Brain pericyte (primary cell): ENCODE results near the gene TUBB2B.
"Not testable (repeated sequence)": the region's sequence is repeated elsewhere in the genome, so short reads cannot be mapped to it uniquely, and the experiment has no call there.

Experiments
- DNase-seq: peaks from one replicate; pipeline ENCODE4 v3.0.0-alpha.2; 2012; ENCODE audit warnings: low read depth, low spot score

TUBB2B gene

DNA sequence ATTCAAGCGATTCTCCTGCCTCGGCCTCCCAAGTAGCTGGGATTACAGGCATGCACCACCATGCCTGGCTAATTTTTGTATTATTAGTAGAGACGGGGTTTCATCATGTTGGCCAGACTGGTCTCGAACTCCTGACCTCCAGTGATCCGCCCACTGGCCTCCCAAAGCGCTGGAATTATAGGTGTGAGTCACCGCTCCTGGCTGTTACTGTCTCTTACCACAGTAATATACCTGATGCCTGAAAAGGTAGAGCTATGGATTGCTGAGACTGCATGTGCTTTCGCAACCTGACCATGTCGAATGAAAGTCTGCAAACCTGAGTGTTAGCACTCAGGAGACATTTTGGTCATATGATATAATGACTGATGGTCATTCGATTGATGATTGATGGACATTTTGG lies 38.3 kb downstream of the TUBB2B start:
- DNase-seq: not testable (repeated sequence)

DNA sequence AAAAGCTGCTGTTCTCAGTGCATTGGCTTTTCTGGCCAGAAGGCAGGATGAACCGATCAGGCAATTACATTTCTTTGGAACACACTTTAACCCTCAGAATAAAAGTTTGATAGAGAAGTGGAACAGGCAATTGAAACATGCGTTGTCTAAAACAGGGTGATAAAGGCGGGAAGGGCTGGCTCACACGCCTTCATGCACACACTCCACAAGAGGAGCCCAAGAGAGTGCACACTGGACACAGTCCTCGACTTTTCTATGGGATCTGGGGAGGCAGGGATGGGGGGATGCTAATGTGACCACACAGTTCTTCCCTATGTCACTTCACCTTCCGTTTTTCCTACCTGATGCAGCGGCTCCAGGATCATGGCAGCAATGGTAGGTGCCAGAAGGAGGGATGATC lies 39.2 kb downstream of the TUBB2B start:
- no peak for DNase-seq

DNA sequence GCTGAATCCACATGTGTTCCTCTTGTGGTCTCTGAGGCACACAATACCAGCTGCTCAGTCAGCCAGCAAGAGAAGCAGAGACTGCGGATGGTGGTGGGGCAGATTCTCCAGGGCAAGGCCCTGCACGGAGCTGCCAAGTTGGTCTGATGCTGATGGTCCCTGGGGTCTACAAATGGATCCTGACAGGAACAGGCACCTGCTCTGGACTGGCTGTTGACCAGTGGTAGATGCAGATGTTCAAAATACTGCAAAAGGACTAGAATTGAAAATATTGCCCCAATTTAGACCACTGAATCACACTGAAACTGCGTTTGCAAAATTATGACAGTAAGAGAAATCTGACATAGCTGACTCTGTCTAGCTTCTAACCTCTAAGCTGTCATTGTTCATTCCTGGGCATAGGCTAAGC lies 40.5 kb downstream of the TUBB2B start:
- no peak for DNase-seq

GRCh38 chr6:3183066-3183465 lies 44.4 kb downstream of the TUBB2B start:
- no peak for DNase-seq

- DNase-seq: no peak
Observed at GRCh38 chr6:3181105-3181504, 46.3 kb downstream of the TUBB2B start.

- DNase-seq: not testable (repeated sequence)
Observed at GRCh38 chr6:3179945-3180344, 47.5 kb downstream of the TUBB2B start.

- DNase-seq: not testable (repeated sequence)
Observed at GRCh38 chr6:3178666-3179065, 48.8 kb downstream of the TUBB2B start.

DNA sequence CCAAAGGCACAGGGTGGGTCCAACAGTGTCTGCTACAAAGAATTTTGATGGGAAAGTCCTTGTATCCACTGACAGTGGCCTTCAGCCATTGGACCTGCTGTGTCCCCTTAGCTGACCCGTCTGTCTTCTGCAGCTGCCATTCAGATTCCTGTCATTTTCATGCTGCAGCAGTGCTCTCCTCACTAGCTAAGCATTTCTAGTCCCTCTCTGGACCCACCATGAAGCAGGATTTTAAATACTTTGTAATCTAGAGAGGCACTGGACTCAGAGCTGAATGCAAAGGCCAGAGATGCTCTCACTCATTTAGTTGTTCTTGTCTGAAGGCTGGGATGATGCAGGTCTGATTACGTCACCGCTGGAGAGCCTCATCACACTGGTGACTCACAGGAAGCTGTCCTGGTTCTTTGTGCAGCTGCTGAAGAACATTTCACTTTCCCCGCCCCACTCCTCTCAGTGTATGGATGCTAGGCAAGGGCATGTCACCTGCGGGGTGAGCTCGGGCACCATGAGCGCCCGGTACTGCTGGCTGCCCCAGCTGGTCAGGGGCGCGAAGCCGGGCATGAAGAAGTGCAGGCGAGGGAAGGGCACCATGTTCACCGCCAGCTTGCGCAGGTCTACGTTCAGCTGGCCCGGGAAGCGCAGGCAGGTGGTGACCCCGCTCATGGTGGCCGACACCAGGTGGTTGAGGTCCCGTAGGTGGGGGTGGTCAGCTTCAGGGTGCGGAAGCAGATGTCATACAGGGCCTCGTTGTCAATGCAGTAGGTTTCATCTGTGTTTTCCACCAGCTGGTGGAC lies 50.7 kb downstream of the TUBB2B start:
- DNase-seq: no peak

DNA sequence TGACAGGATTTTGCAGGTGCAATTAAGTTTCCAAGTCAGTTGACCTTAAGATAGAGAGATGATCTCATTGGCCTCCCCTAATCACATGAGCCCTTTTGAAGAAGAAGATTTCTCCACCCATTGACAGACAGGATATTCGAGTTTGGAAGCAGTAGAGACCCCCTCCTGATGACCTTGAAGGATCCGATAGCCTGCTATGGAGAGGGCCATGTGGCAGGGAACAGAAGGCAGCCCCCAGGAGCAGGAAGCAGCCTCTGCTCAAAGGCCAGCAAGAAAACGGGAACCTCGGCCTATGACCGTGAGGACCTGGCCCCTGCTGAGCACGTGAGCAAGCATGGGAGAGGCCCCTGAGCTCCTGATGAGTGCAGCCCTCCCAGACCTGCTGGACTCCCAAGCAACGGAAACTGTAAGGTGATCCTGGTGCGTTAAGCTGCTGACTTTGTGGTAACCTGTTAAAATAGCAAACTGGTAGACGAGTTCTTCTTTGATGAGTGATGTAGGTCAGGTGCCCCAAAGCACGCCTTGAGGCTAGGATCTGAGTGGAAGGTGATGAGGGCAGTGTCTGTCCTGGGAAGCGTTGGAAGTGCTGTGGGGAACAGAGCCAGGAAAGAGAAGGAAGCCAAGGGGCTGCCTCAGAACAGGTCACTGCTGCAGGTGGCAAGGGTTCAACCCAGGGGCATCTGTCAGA lies 51.6 kb downstream of the TUBB2B start:
- no peak for DNase-seq
